HG03342 (cell line): ENCODE measurements around the gene PBX2.
"Not testable (repeated sequence)": the region's sequence is repeated elsewhere in the genome, so short reads cannot be mapped to it uniquely, and the experiment has no call there.

Source experiments
- ATAC-seq: cut with Tn5 transposase; IDR thresholded peaks from one replicate; pipeline ENCODE4 v1.9.1; 2021; ENCODE audit warnings: mild to moderate bottlenecking, moderate library complexity; ENCODE audit not compliant: unreplicated experiment

Gene PBX2

GRCh38 chr6:32190054-32190851 lies at the start of gene PBX2:
PBX2 (minus strand) TSS chr6:32190202; CDS start chr6:32189915, 287 bp downstream.
- peak; percentile 42 for ATAC-seq

- no peak for ATAC-seq
Measured at GRCh38 chr6:32239462-32239861, 49.5 kb upstream of the PBX2 start.

- ATAC-seq, result no peak
Measured at GRCh38 chr6:32234934-32235333, 44.9 kb upstream of the PBX2 start.

GRCh38 chr6:32226434-32226833 lies 36.4 kb upstream of the PBX2 start:
- no peak for ATAC-seq

- no peak for ATAC-seq
Measured at GRCh38 chr6:32224696-32225095, 34.7 kb upstream of the PBX2 start.

- no peak for ATAC-seq
Measured at GRCh38 chr6:32223258-32224235, 33.5 kb upstream of the PBX2 start, which contains the start of gene NOTCH4. NOTCH4 (minus strand) TSS chr6:32224067; CDS start chr6:32223928, 139 bp downstream.

GRCh38 chr6:32222333-32223230 lies 32.6 kb upstream of the PBX2 start:
- ATAC-seq, result no peak

GRCh38 chr6:32220021-32220420 lies 30.0 kb upstream of the PBX2 start:
- no peak for ATAC-seq

GRCh38 chr6:32218167-32218566 lies 28.2 kb upstream of the PBX2 start:
- no peak for ATAC-seq

- ATAC-seq, result no peak
Measured at GRCh38 chr6:32216998-32217397, 27.0 kb upstream of the PBX2 start.

GRCh38 chr6:32216285-32216684 lies 26.3 kb upstream of the PBX2 start:
- ATAC-seq, result no peak

GRCh38 chr6:32215617-32216016 lies 25.6 kb upstream of the PBX2 start:
- no peak for ATAC-seq

GRCh38 chr6:32214126-32214525 lies 24.1 kb upstream of the PBX2 start:
- ATAC-seq, result no peak

GRCh38 chr6:32213649-32214048 lies 23.6 kb upstream of the PBX2 start:
- ATAC-seq, result no peak

GRCh38 chr6:32212076-32212760 lies 22.2 kb upstream of the PBX2 start:
- no peak for ATAC-seq

- ATAC-seq, result not testable (repeated sequence)
Measured at GRCh38 chr6:32211432-32211831, 21.4 kb upstream of the PBX2 start.

GRCh38 chr6:32210191-32210601 lies 20.2 kb upstream of the PBX2 start:
- ATAC-seq, result no peak

GRCh38 chr6:32208996-32209395 lies 19.0 kb upstream of the PBX2 start:
- no peak for ATAC-seq

GRCh38 chr6:32204268-32204715 lies 14.3 kb upstream of the PBX2 start:
- ATAC-seq, result no peak
